IMR-90 (cell line): ENCODE data around the gene DSN1.

Experiments used
- BHLHE40 ChIP-seq: fragments of 150-350 bp; IDR thresholded peaks from 2 replicates; pipeline ENCODE4 v1.6.1; 2016; ENCODE audit warnings: mild to moderate bottlenecking, low read depth, low read length
- CHD1 ChIP-seq: IDR thresholded peaks from 2 replicates; pipeline ENCODE4 v1.6.1; 2012; ENCODE audit warnings: low read depth, low read length, improper control_type of control experiment
- CTCF ChIP-seq: conservative IDR thresholded peaks from 2 replicates; pipeline ENCODE4 v1.5.1; 2012; ENCODE audit warnings: mild to moderate bottlenecking, low read depth, low read length, improper control_type of control experiment
- ELK1 ChIP-seq: fragments of 150-350 bp; IDR thresholded peaks from 2 replicates; pipeline ENCODE4 v1.6.1; 2016; ENCODE audit warnings: low read depth, mild to moderate bottlenecking, low read length, moderate library complexity, borderline replicate concordance
- FOS ChIP-seq: fragments of 150-350 bp; IDR thresholded peaks from 2 replicates; pipeline ENCODE4 v1.6.1; 2016; ENCODE audit warnings: low read depth, low read length
- MAFK ChIP-seq: IDR thresholded peaks from 2 replicates; pipeline ENCODE4 v1.6.1; 2012; ENCODE audit warnings: low read depth, low read length, improper control_type of control experiment
- MAZ ChIP-seq: IDR thresholded peaks from 2 replicates; pipeline ENCODE4 v1.6.1; 2012; ENCODE audit warnings: low read depth, mild to moderate bottlenecking, low read length, improper control_type of control experiment, moderate library complexity, borderline replicate concordance
- MXI1 ChIP-seq: IDR thresholded peaks from 2 replicates; pipeline ENCODE4 v1.6.1; 2012; ENCODE audit warnings: low read depth, mild to moderate bottlenecking, low read length, moderate library complexity, borderline replicate concordance
- POLR2A ChIP-seq: IDR thresholded peaks from 2 replicates; pipeline ENCODE4 v1.6.1; 2012; ENCODE audit warnings: mild to moderate bottlenecking, low read depth, low read length
- RAD21 ChIP-seq: IDR thresholded peaks from 2 replicates; pipeline ENCODE4 v1.6.1; 2012; ENCODE audit warnings: low read length, improper control_type of control experiment
- RCOR1 ChIP-seq: IDR thresholded peaks from 2 replicates; pipeline ENCODE4 v1.6.1; 2012; ENCODE audit warnings: mild to moderate bottlenecking, low read length, improper control_type of control experiment; ENCODE audit not compliant: insufficient replicate concordance
- RFX5 ChIP-seq: IDR thresholded peaks from 2 replicates; pipeline ENCODE4 v1.8.0; 2012; ENCODE audit warnings: low read depth, mild to moderate bottlenecking, low read length, moderate library complexity
- TF ChIP-seq, protein P1 (sequence below): fragments of 150-350 bp; IDR thresholded peaks from 2 replicates; pipeline ENCODE4 v1.6.1; 2017; ENCODE audit warnings: mild to moderate bottlenecking, antibody characterized with exemption, low read length, low read depth

GRCh38 chr20:36773107-36773596 is 411 bp downstream of the DSN1 start:
- TF ChIP-seq RFX5 (no peak), POLR2A (no peak), MAZ (no peak), CTCF (no peak), BHLHE40 (no peak), RCOR1 (no peak), FOS (no peak), MAFK (no peak), ELK1 (no peak), MXI1 (no peak), RAD21 (no peak), CHD1 (no peak)
- TF ChIP-seq, protein P1, sequence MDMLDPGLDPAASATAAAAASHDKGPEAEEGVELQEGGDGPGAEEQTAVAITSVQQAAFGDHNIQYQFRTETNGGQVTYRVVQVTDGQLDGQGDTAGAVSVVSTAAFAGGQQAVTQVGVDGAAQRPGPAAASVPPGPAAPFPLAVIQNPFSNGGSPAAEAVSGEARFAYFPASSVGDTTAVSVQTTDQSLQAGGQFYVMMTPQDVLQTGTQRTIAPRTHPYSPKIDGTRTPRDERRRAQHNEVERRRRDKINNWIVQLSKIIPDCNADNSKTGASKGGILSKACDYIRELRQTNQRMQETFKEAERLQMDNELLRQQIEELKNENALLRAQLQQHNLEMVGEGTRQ: no peak
